Nephron progenitor cell (in vitro differentiated cells): ENCODE measurements around the gene FGD5.

ENCODE experiments used
- DNase-seq: peaks from one replicate; pipeline ENCODE4 v3.0.0; 2021
- H3K27ac Mint-ChIP-seq: 2 replicates; pipeline ENCODE4 v1.8.0; 2021; ENCODE audit warnings: mild to moderate bottlenecking, moderate library complexity, mixed read lengths
- H3K27me3 Mint-ChIP-seq: 2 replicates; pipeline ENCODE4 v1.8.0; 2021; ENCODE audit warnings: mild to moderate bottlenecking, low read depth, mixed read lengths; ENCODE audit not compliant: poor library complexity
- H3K36me3 Mint-ChIP-seq: 2 replicates; pipeline ENCODE4 v1.8.0; 2021; ENCODE audit warnings: low read depth, mixed read lengths
- H3K4me1 Mint-ChIP-seq: 2 replicates; pipeline ENCODE4 v1.8.0; 2021; ENCODE audit warnings: mixed read lengths
- H3K4me3 Mint-ChIP-seq: 2 replicates; pipeline ENCODE4 v1.8.0; 2021; ENCODE audit warnings: mild to moderate bottlenecking, moderate library complexity, mixed read lengths
- H3K9me3 Mint-ChIP-seq: 2 replicates; pipeline ENCODE4 v1.8.0; 2021; ENCODE audit warnings: mild to moderate bottlenecking, moderate library complexity, mixed read lengths
- CTCF ChIP-seq: fragments of 200-600 bp; sonication (generic); IDR thresholded peaks from 2 replicates; pipeline ENCODE4 v1.5.0; 2021; ENCODE audit warnings: antibody characterized with exemption

Gene FGD5

GRCh38 chr3:14832975-14833722 is 14.4 kb downstream of the FGD5 start:
- TF ChIP-seq CTCF: no peak
- Mint-ChIP-seq H3K4me3 (no peak overlapping the region), H3K36me3 (no peaks in the 10 kb centered on the region), H3K27me3 (peaks cover 20% of the 10 kb centered on the region), H3K27ac (no peak overlapping the region), H3K9me3 (no peaks in the 10 kb centered on the region), H3K4me1 (peaks cover 59% of the 10 kb centered on the region)
- DNase-seq: no peak

- DNase-seq: no peak
- Mint-ChIP-seq H3K27me3 (peaks cover 22% of the 10 kb centered on the region), H3K27ac (no peak overlapping the region), H3K4me3 (no peak overlapping the region), H3K4me1 (peaks cover 59% of the 10 kb centered on the region), H3K36me3 (no peaks in the 10 kb centered on the region), H3K9me3 (no peaks in the 10 kb centered on the region)
- TF ChIP-seq CTCF: no peak
Measured at GRCh38 chr3:14834121-14834520, 15.4 kb downstream of the FGD5 start.

DNA sequence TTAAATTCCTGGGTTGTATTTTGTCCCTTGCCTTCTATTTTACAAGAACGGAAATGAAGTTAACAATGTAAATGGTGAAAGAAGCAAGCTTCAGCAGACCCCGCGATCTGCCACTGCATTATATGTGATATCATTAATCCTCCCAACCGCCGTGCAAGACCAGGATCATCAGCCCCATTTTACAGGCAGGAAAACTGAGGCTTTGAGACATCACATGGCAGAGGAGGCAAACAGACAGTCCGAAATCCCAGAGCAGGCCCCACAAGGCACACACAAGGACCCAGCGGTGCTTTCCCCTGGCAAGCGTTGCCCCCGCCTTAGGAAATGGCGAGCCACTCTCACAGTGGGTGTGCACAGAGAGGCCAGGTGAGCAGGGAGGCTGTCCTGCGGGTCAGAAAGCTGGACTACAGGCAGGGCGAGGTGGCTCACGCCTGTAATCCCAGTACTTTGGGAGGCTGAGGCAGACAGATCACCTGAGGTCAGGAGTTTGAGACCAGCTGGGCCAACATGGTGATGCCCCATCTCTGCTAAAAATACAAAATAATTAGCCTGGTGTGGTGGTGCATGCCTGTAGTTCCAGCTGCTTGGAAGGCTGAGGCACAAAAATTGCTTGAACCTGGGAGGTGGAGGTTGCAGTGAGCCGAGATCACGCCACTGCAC is 16.2 kb downstream of the FGD5 start:
- H3K9me3 Mint-ChIP-seq: no peaks in the 10 kb centered on the region
- H3K27ac Mint-ChIP-seq: no peak overlapping the region
- peaks cover 23% of the 10 kb centered on the region for H3K27me3 Mint-ChIP-seq
- H3K36me3 Mint-ChIP-seq: no peaks in the 10 kb centered on the region
- no peak for TF ChIP-seq CTCF
- peaks cover 56% of the 10 kb centered on the region for H3K4me1 Mint-ChIP-seq
- no peak for DNase-seq
- no peak overlapping the region for H3K4me3 Mint-ChIP-seq

DNA sequence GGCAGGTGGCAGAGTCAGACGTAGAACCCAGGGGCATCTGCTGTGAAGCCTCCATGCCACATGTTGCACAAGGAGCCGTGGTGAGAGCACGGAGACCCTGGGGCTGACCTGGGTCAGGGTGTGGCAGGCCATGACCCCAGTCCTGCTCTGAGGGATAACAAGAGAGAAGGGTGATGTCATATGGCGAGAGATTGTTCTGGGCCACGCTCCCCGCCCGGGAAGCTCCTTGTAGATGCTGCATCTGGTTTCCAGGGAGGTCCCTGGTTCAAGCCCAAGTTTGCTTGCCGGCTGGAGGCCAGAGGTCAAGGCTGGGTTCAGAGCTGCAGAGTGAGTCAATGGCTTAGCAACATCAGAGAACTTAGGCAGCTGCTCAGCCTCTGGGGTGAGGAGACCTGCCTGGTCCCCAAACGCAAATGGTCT is 17.3 kb downstream of the FGD5 start:
- no peaks in the 10 kb centered on the region for H3K9me3 Mint-ChIP-seq
- H3K4me1 Mint-ChIP-seq: peaks cover 46% of the 10 kb centered on the region
- TF ChIP-seq CTCF: no peak
- H3K27me3 Mint-ChIP-seq: peaks cover 21% of the 10 kb centered on the region
- DNase-seq: no peak
- H3K36me3 Mint-ChIP-seq: no peaks in the 10 kb centered on the region
- no peak overlapping the region for H3K27ac Mint-ChIP-seq
- H3K4me3 Mint-ChIP-seq: no peak overlapping the region

GRCh38 chr3:14837186-14837877 is 18.6 kb downstream of the FGD5 start:
- TF ChIP-seq CTCF: no peak
- H3K27me3 Mint-ChIP-seq: peaks cover 27% of the 10 kb centered on the region
- no peaks in the 10 kb centered on the region for H3K9me3 Mint-ChIP-seq
- peaks cover 42% of the 10 kb centered on the region for H3K4me1 Mint-ChIP-seq
- peak overlapping the region; percentile 54 for H3K4me3 Mint-ChIP-seq
- H3K27ac Mint-ChIP-seq: peak overlapping the region; percentile 26
- no peaks in the 10 kb centered on the region for H3K36me3 Mint-ChIP-seq
- DNase-seq: no peak
